ENCODE data around the gene TIMP3. TPM values are rescaled to one million over a fixed set of nuclear protein-coding genes. Genes with fewer than 3 reads are reported as not detected.

The TIMP3 gene
- total RNA-seq, 1 experiment from 2014 or later: 0.87 TPM

GRCh38 chr22:32842486-32842885 is 41.0 kb downstream of the TIMP3 start:
- Mint-ChIP-seq H3K36me3 (ENCODE audit: insufficient read depth in 1 of 3, low read depth in 3 of 3) (peaks cover 0 to 23% (median 8%) of the 10 kb centered on the region in 3 experiments; a peak in 4 of 7 replicates), H3K9me3 (no peaks in the 10 kb centered on the region)
- H2BK20ac ChIP-seq (ENCODE audit: low read depth, low read length, poor library complexity, severe bottlenecking): no peak overlapping the region

More at GRCh38 chr22:32842486-32842885, 41.0 kb downstream of the TIMP3 start:
- Histone ChIP-seq H3K9me3 (ENCODE audit: control insufficient read depth, low read depth, low read length) (no peaks in the 10 kb centered on the region), H3K4me2 (ENCODE audit: insufficient read depth, insufficient read length, low read length) (no peak overlapping the region), H4K91ac (ENCODE audit: insufficient read length, low read depth, low read length) (no peak overlapping the region), H2BK15ac (ENCODE audit: low read depth, low read length) (no peak overlapping the region), H4K5ac (ENCODE audit: insufficient read length, low read depth, low read length) (no peak overlapping the region), H2BK5ac (ENCODE audit: insufficient read length, low read length) (no peak overlapping the region), H2BK120ac (ENCODE audit: low read depth, low read length, poor library complexity, severe bottlenecking) (no peak overlapping the region), H4K8ac (replicated peaks; ENCODE audit: insufficient read length, low read depth, low read length) (no peak overlapping the region), H3K79me1 (ENCODE audit: insufficient read depth, low read depth, low read length, poor library complexity, severe bottlenecking) (no peaks in the 10 kb centered on the region), H2AK5ac (ENCODE audit: insufficient read length, low read length) (no peak overlapping the region), H3K23me2 (ENCODE audit: insufficient read length, low read depth, low read length, poor library complexity, severe bottlenecking) (no peaks in the 10 kb centered on the region), H3K27me3 (ENCODE audit: insufficient read depth, low read length) (no peaks in the 10 kb centered on the region), H2BK12ac (ENCODE audit: insufficient read length, low read depth, low read length) (no peak overlapping the region), H4K20me1 (ENCODE audit: control insufficient read depth, insufficient read depth, insufficient read length) (no peaks in the 10 kb centered on the region), H3K9ac (ENCODE audit: extremely low read depth, insufficient read length, low read length) (no peak overlapping the region), H3K23ac (ENCODE audit: insufficient read length, low read depth, low read length) (no peak overlapping the region), H3K4ac (ENCODE audit: low read depth, low read length) (no peak overlapping the region), H3K56ac (ENCODE audit: insufficient read length, low read depth, low read length) (no peak overlapping the region), H3K18ac (ENCODE audit: insufficient read length, low read depth, low read length) (no peak overlapping the region), H3T11ph (ENCODE audit: low read length) (no peak overlapping the region), H3K14ac (ENCODE audit: insufficient read depth, low read length) (no peak overlapping the region), H2AFZ (ENCODE audit: low read length) (no peak overlapping the region), H3K27ac (ENCODE audit: insufficient read length, low read depth, low read length) (no peak overlapping the region), H3K4me1 (ENCODE audit: insufficient read depth, low read length) (no peaks in the 10 kb centered on the region), H3K79me2 (ENCODE audit: insufficient read depth, low read length) (no peaks in the 10 kb centered on the region)
- no CpG with 5 or more reads among the region's 4 CpGs for WGBS (ENCODE audit: extremely low coverage, insufficient read length, low lambda C conversion rate)
- H3K27ac Mint-ChIP-seq: no peak overlapping the region
- no peak overlapping the region for H3K4me3 Mint-ChIP-seq
- peaks cover 1% of the 10 kb centered on the region; the same call in 1 of the 2 replicates for H3K27me3 Mint-ChIP-seq (ENCODE audit: low read depth)
- no peak for TF ChIP-seq CTCF (conservative IDR thresholded peaks at IDR 0.05)
- no peak for DNase-seq
- peaks cover 0 to 6% of the 10 kb centered on the region in 2 experiments; a peak in 2 of 4 replicates for H3K4me1 Mint-ChIP-seq
